Activated CD8-positive, alpha-beta memory T cell treated with anti-CD3 and anti-CD28 coated beads for 48 hours (primary cell): ENCODE data around the gene B3GALNT1.
"Not testable (repeated sequence)": the region's sequence is repeated elsewhere in the genome, so short reads cannot be mapped to it uniquely, and the experiment has no call there.

Experiments
- DNase-seq, 3 experiments: peaks; one replicate each; pipeline ENCODE4 v3.0.0-alpha.2; 2020; ENCODE audit warnings: low read depth in 2 of 3, low spot score in 2 of 3

Gene B3GALNT1

GRCh38 chr3:161082063-161082462 lies 23.1 kb downstream of the B3GALNT1 start:
- no peak for DNase-seq

- DNase-seq: no peak
Measured at GRCh38 chr3:161081633-161082032, 23.5 kb downstream of the B3GALNT1 start.

GRCh38 chr3:161073181-161073580 lies 32.0 kb downstream of the B3GALNT1 start:
- no peak for DNase-seq

GRCh38 chr3:161072751-161073150 lies 32.4 kb downstream of the B3GALNT1 start:
- no peak for DNase-seq

GRCh38 chr3:161072211-161072621 lies 32.9 kb downstream of the B3GALNT1 start:
- no peak for DNase-seq

GRCh38 chr3:161070980-161071663 lies 34.0 kb downstream of the B3GALNT1 start:
- DNase-seq: no peak

- no peak for DNase-seq
Measured at GRCh38 chr3:161070252-161070930, 34.8 kb downstream of the B3GALNT1 start.

GRCh38 chr3:161069511-161070251 lies 35.5 kb downstream of the B3GALNT1 start:
- DNase-seq: no peak

- no peak for DNase-seq
Measured at GRCh38 chr3:161067335-161067734, 37.8 kb downstream of the B3GALNT1 start.

- no peak for DNase-seq
Measured at GRCh38 chr3:161066930-161067329, 38.2 kb downstream of the B3GALNT1 start.

GRCh38 chr3:161064413-161064812 lies 40.7 kb downstream of the B3GALNT1 start:
- no peak for DNase-seq

- DNase-seq: no peak
Measured at GRCh38 chr3:161054860-161055604, 50.1 kb downstream of the B3GALNT1 start.

GRCh38 chr3:161051856-161052255 lies 53.3 kb downstream of the B3GALNT1 start:
- DNase-seq: no peak

GRCh38 chr3:161050935-161051334 lies 54.2 kb downstream of the B3GALNT1 start:
- DNase-seq: no peak

GRCh38 chr3:161049683-161050248 lies 55.4 kb downstream of the B3GALNT1 start:
- no peak for DNase-seq

- no peak for DNase-seq
Measured at GRCh38 chr3:161043336-161044035, 61.7 kb downstream of the B3GALNT1 start.

- no peak for DNase-seq
Measured at GRCh38 chr3:161042023-161042501, 63.1 kb downstream of the B3GALNT1 start.

GRCh38 chr3:161038725-161039124 lies 66.4 kb downstream of the B3GALNT1 start:
- no peak for DNase-seq

GRCh38 chr3:161035711-161036110 lies 69.4 kb downstream of the B3GALNT1 start:
- no peak for DNase-seq

GRCh38 chr3:161034913-161035550 lies 70.1 kb downstream of the B3GALNT1 start:
- not testable (repeated sequence) for DNase-seq
